ENCODE results near the gene GRK3. TPM values are rescaled to one million over a fixed set of nuclear protein-coding genes. Genes with fewer than 3 reads are reported as not detected.

GRK3 gene
- total RNA-seq, 2 donors from 2014 or later = 19.4 to 21.0 TPM

DNA sequence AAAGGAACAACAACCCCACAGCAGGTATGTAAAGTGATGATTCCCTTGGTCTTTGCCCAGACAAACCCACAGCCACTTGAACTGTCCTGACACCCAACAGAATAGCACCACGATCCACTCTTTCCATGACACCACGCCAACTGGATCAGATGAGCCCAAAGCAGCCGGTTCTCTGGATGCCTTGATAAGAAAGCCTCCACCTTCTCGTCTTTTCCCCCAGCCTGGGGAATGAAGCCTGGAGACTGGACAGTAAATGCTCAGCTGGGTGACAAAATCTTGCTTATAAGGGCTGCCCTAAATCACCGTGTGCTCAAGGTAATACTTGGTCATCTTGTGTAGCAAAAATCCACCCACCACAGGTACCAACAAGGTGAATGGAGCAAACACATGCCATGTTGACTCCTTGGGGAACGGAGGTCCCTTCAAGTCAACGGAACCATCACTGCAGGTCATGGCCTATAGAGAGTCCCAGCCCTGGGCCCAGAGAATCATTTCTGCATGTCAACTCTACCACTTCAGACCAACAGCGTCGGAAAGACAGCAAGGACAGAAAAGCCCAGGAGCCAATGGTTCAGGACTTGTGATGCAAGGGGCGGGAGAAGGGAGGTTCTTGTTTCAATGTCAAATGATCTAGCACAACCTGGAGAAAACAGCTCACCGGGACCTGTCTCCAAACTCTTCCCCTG lies 175.3 kb downstream of the GRK3 start:
- TF ChIP-seq, protein P1, sequence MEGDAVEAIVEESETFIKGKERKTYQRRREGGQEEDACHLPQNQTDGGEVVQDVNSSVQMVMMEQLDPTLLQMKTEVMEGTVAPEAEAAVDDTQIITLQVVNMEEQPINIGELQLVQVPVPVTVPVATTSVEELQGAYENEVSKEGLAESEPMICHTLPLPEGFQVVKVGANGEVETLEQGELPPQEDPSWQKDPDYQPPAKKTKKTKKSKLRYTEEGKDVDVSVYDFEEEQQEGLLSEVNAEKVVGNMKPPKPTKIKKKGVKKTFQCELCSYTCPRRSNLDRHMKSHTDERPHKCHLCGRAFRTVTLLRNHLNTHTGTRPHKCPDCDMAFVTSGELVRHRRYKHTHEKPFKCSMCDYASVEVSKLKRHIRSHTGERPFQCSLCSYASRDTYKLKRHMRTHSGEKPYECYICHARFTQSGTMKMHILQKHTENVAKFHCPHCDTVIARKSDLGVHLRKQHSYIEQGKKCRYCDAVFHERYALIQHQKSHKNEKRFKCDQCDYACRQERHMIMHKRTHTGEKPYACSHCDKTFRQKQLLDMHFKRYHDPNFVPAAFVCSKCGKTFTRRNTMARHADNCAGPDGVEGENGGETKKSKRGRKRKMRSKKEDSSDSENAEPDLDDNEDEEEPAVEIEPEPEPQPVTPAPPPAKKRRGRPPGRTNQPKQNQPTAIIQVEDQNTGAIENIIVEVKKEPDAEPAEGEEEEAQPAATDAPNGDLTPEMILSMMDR (conservative IDR thresholded peaks at IDR 0.05) = no peak
- Histone ChIP-seq H3K27me3 (ENCODE audit: control insufficient read depth, insufficient read depth, low read length, poor library complexity, severe bottlenecking) (no peaks in the 10 kb centered on the region), H3K4me1 (ENCODE audit: control insufficient read depth, insufficient read depth, low read length) (peaks cover 4% of the 10 kb centered on the region), H3K36me3 (ENCODE audit: control insufficient read depth, insufficient read depth, low read length) (no peaks in the 10 kb centered on the region), H3K9me3 (ENCODE audit: control insufficient read depth, low read length) (no peaks in the 10 kb centered on the region), H3K4me3 (ENCODE audit: low read length) (no peak overlapping the region), H3K9ac (ENCODE audit: extremely low read depth, low read length, poor library complexity, severe bottlenecking) (no peak overlapping the region), H3K27ac (ENCODE audit: low read depth, low read length) (no peak overlapping the region)
- WGBS, 2 experiments (ENCODE audit: insufficient coverage in 1 of 2, insufficient read length in 1 of 2) = 87 to 95% methylated on average over 6 to 11 of the region's 11 CpGs
- Mint-ChIP-seq H3K36me3 (ENCODE audit: low read depth) (no peaks in the 10 kb centered on the region), H3K4me3 (no peak overlapping the region), H3K27ac (no peak overlapping the region), H3K4me1 (peaks cover 12% of the 10 kb centered on the region), H3K9me3 (no peaks in the 10 kb centered on the region), H3K27me3 (ENCODE audit: insufficient read depth) (peaks cover 2% of the 10 kb centered on the region)
- peak; percentile 30 for DNase-seq

DNA sequence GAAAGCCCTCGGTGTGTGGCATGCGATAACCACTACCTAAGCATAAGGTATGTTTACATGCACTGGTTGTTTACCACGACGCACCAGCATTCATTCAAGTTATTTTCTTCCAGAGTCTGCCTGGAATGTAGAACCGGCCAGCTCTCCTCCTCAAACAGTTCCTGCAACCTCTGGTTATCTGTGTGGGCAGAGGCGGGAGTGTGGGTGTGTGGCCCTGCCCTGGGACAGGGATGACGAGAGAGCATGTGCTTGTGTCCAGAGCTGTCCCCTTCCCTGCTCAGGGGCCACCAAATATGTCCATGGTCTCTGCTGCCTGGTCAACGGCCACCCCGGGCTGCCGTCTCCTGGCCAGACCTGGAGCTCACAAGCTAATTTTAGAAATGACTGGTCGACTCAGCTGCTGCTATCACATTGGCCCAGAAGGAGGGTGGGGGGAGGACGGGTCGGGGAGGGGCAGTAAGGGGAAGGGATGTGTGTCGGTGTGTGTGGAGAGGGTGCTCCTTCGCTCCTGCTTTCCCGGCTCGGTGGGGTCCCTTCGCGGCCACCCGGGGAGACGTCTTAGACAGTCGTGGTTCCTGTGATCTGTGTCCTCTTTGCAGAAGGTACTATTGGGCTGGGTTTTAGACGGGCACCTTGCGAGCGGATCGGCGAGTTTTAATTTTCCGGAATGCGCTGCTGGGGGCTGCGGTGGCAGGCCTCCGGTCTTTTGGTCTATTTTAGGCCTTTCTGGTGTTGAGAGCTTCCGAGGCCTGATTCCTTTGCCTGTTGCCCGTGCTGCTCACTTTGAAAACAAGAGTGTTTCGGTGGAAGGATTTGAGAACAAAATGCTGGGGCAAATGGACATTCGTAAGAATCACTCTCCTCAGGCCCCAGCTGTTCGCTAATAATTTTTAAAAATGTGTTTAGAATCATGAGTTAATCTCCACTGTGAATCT lies 177.5 kb downstream of the GRK3 start, which contains the start of gene MYO18B:
TSS of gene MYO18B (plus strand) at position 497 of the 935 bp plus-strand sequence. CDS start 18,905 bp downstream, outside the sequence.
- no peak within 1 kb of the TSS for H3K9ac ChIP-seq (ENCODE audit: extremely low read depth, low read length, poor library complexity, severe bottlenecking)
- TF ChIP-seq, protein P1 (conservative IDR thresholded peaks at IDR 0.05) = no peak
- no peak within 1 kb of the TSS for H3K27ac ChIP-seq (ENCODE audit: low read depth, low read length)
- Mint-ChIP-seq H3K27me3 (ENCODE audit: insufficient read depth) (no peaks in the 10 kb centered on the region), H3K4me3 (no peak within 1 kb of the TSS), H3K36me3 (ENCODE audit: low read depth) (no peaks in the 10 kb centered on the region), H3K27ac (no peak within 1 kb of the TSS), H3K9me3 (no peaks in the 10 kb centered on the region), H3K4me1 (peaks cover 12% of the 10 kb centered on the region)
- H3K9me3 ChIP-seq (ENCODE audit: control insufficient read depth, low read length) = no peaks in the 10 kb centered on the region
- H3K4me3 ChIP-seq (ENCODE audit: low read length) = no peak within 1 kb of the TSS
- H3K4me1 ChIP-seq (ENCODE audit: control insufficient read depth, insufficient read depth, low read length) = peaks cover 4% of the 10 kb centered on the region
- no peak for DNase-seq
- no peaks in the 10 kb centered on the region for H3K27me3 ChIP-seq (ENCODE audit: control insufficient read depth, insufficient read depth, low read length, poor library complexity, severe bottlenecking)
- WGBS, 2 experiments (ENCODE audit: insufficient coverage in 1 of 2, insufficient read length in 1 of 2) = 94 to 95% methylated on average over 13 to 35 of the region's 36 CpGs
- no peaks in the 10 kb centered on the region for H3K36me3 ChIP-seq (ENCODE audit: control insufficient read depth, insufficient read depth, low read length)

DNA sequence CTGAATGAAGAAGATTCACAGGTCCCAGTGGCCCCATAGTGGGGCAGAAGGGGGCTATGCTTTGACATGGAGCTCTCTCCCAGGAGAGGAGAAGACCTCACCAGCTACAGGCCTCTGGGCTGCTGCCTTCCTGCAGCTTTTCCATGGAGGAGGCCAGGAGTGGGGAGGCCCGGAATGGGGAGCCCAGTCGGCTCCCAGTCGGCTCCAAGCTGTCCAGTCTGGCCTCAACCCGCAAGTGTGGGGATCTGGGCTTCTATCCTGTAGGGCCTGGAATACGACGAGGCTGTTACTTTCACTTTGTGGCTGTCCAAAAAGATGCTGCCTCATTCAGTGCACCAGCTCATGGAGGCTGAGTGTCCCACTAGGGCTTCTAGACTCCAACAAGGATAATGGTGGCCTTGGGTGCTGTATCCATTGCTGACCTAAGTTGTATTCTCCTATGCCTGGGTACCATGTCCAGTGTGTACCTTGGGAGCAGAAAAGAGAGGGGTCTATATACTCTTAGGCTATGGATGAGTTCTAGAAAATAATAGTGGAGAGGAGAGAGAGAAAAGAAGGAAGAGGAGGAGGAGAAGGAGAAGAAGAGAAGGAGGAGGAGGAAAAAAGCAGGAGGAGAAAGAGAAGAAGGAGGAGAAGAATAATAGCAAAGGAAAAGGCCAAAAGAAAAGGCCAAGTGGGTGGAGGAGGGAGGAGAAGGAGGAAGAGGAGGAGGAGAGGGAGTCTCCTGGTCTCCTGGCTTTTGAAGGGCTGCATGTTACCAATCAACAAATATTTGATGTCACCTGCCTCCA lies 178.6 kb downstream of the GRK3 start:
- Mint-ChIP-seq H3K36me3 (ENCODE audit: low read depth) (no peaks in the 10 kb centered on the region), H3K9me3 (no peaks in the 10 kb centered on the region), H3K27me3 (ENCODE audit: insufficient read depth) (peaks cover 3% of the 10 kb centered on the region), H3K4me1 (peaks cover 12% of the 10 kb centered on the region), H3K27ac (no peak overlapping the region), H3K4me3 (no peak overlapping the region)
- no peaks in the 10 kb centered on the region for H3K27me3 ChIP-seq (ENCODE audit: control insufficient read depth, insufficient read depth, low read length, poor library complexity, severe bottlenecking)
- H3K27ac ChIP-seq (ENCODE audit: low read depth, low read length) = no peak overlapping the region
- H3K4me1 ChIP-seq (ENCODE audit: control insufficient read depth, insufficient read depth, low read length) = peaks cover 4% of the 10 kb centered on the region
- H3K9me3 ChIP-seq (ENCODE audit: control insufficient read depth, low read length) = no peaks in the 10 kb centered on the region
- no peak overlapping the region for H3K4me3 ChIP-seq (ENCODE audit: low read length)
- 92 to 98% methylated on average over 4 to 6 of the region's 6 CpGs for WGBS, 2 experiments (ENCODE audit: insufficient coverage in 1 of 2, insufficient read length in 1 of 2)
- TF ChIP-seq, protein P1 (conservative IDR thresholded peaks at IDR 0.05) = no peak
- H3K9ac ChIP-seq (ENCODE audit: extremely low read depth, low read length, poor library complexity, severe bottlenecking) = no peak overlapping the region
- no peak for DNase-seq
- no peaks in the 10 kb centered on the region for H3K36me3 ChIP-seq (ENCODE audit: control insufficient read depth, insufficient read depth, low read length)

Measured in endodermal cell (in vitro differentiated cells).